Central memory CD8-positive, alpha-beta T cell (primary cell): ENCODE data around the gene DOCK1.
"Not testable (repeated sequence)": the region's sequence is repeated elsewhere in the genome, so short reads cannot be mapped to it uniquely, and the experiment has no call there.

Experiments
- ATAC-seq: fragments of 150-1000 bp; cut with Tn5 transposase; replicated peaks from 2 replicates; pipeline ENCODE4 v1.10.0; 2022; ENCODE audit warnings: mild to moderate bottlenecking, moderate FRiP score, moderate number of reproducible peaks; ENCODE audit not compliant: poor library complexity, severe bottlenecking; ENCODE audit errors: extremely low read depth
- DNase-seq, 2 donors: peaks; one replicate each; pipeline ENCODE4 v3.0.0; 2021; ENCODE audit warnings: low spot score in 2 of 2
- H3K27ac Mint-ChIP-seq: one replicate; pipeline ENCODE4 v1.8.0; 2022; ENCODE audit warnings: low read depth, mild to moderate bottlenecking, moderate library complexity, mixed read lengths
- H3K27me3 Mint-ChIP-seq: one replicate; pipeline ENCODE4 v1.8.0; 2022; ENCODE audit warnings: mixed read lengths
- H3K36me3 Mint-ChIP-seq: one replicate; pipeline ENCODE4 v1.8.0; 2022; ENCODE audit warnings: mild to moderate bottlenecking, moderate library complexity, mixed read lengths; ENCODE audit not compliant: insufficient read depth
- H3K4me1 Mint-ChIP-seq: one replicate; pipeline ENCODE4 v1.8.0; 2022; ENCODE audit warnings: mixed read lengths
- H3K4me3 Mint-ChIP-seq: one replicate; pipeline ENCODE4 v1.8.0; 2022; ENCODE audit warnings: mild to moderate bottlenecking, moderate library complexity, mixed read lengths
- H3K9me3 Mint-ChIP-seq: one replicate; pipeline ENCODE4 v1.8.0; 2022; ENCODE audit warnings: mixed read lengths

The DOCK1 gene

GRCh38 chr10:126931544-126931943 lies 26.3 kb downstream of the DOCK1 start:
- H3K4me1 Mint-ChIP-seq: no peaks in the 10 kb centered on the region
- no peak for DNase-seq

GRCh38 chr10:126932516-126932915 lies 27.3 kb downstream of the DOCK1 start:
- DNase-seq (no peak), ATAC-seq (no peak)
- H3K36me3 Mint-ChIP-seq: no peaks in the 10 kb centered on the region
- no peak overlapping the region for H3K4me3 Mint-ChIP-seq
- no peaks in the 10 kb centered on the region for H3K27me3 Mint-ChIP-seq
- no peak overlapping the region for H3K27ac Mint-ChIP-seq
- no peaks in the 10 kb centered on the region for H3K4me1 Mint-ChIP-seq
- peaks cover 17% of the 10 kb centered on the region for H3K9me3 Mint-ChIP-seq

More at GRCh38 chr10:126931544-126931943, 26.3 kb downstream of the DOCK1 start:
- Mint-ChIP-seq H3K27me3 (no peaks in the 10 kb centered on the region), H3K9me3 (peaks cover 14% of the 10 kb centered on the region), H3K4me3 (no peak overlapping the region), H3K36me3 (no peaks in the 10 kb centered on the region), H3K27ac (no peak overlapping the region)
- ATAC-seq: no peak

GRCh38 chr10:126933116-126933515 lies 27.9 kb downstream of the DOCK1 start:
- peaks cover 15% of the 10 kb centered on the region for H3K9me3 Mint-ChIP-seq
- no peak for DNase-seq
- no peaks in the 10 kb centered on the region for H3K4me1 Mint-ChIP-seq
- no peak overlapping the region for H3K4me3 Mint-ChIP-seq
- ATAC-seq: no peak
- no peak overlapping the region for H3K27ac Mint-ChIP-seq
- H3K36me3 Mint-ChIP-seq: no peaks in the 10 kb centered on the region
- H3K27me3 Mint-ChIP-seq: no peaks in the 10 kb centered on the region

- H3K36me3 Mint-ChIP-seq: no peaks in the 10 kb centered on the region
- H3K4me1 Mint-ChIP-seq: no peaks in the 10 kb centered on the region
- H3K9me3 Mint-ChIP-seq: peaks cover 15% of the 10 kb centered on the region
- DNase-seq (no peak), ATAC-seq (no peak)
- no peaks in the 10 kb centered on the region for H3K27me3 Mint-ChIP-seq
- H3K4me3 Mint-ChIP-seq: no peak overlapping the region
- no peak overlapping the region for H3K27ac Mint-ChIP-seq
These were observed 30.2 kb downstream of the DOCK1 start for GRCh38 chr10:126935263-126935946.

- Mint-ChIP-seq H3K4me3 (no peak overlapping the region), H3K27me3 (no peaks in the 10 kb centered on the region), H3K27ac (no peak overlapping the region), H3K36me3 (no peaks in the 10 kb centered on the region), H3K4me1 (no peaks in the 10 kb centered on the region), H3K9me3 (peaks cover 15% of the 10 kb centered on the region)
- DNase-seq (no peak), ATAC-seq (no peak)
These were observed 31.8 kb downstream of the DOCK1 start for GRCh38 chr10:126937026-126937425.

DNA sequence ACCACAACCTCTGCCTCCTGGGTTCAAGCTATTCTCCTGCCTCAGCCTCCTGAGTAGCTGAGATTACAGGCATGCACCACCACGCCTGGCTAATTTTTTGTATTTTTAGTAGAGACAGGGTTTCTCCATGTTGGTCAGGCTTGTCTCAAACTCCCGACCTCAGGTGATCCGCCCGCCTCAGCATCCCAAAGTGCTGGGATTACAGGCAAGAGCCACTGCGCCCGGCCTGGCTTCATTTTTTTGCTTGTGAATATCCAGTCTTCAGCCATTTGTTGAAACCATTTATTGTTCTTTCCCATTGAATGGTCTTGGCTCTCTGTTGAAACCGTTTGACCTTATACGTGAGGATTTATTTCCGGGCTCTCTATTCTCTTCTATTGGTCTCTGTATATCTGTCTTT lies 32.9 kb downstream of the DOCK1 start:
- H3K27ac Mint-ChIP-seq, H3K27me3 Mint-ChIP-seq, DNase-seq, H3K4me3 Mint-ChIP-seq, H3K4me1 Mint-ChIP-seq, ATAC-seq, H3K36me3 Mint-ChIP-seq: not testable (repeated sequence)
- H3K9me3 Mint-ChIP-seq: peaks cover 15% of the 10 kb centered on the region

DNA sequence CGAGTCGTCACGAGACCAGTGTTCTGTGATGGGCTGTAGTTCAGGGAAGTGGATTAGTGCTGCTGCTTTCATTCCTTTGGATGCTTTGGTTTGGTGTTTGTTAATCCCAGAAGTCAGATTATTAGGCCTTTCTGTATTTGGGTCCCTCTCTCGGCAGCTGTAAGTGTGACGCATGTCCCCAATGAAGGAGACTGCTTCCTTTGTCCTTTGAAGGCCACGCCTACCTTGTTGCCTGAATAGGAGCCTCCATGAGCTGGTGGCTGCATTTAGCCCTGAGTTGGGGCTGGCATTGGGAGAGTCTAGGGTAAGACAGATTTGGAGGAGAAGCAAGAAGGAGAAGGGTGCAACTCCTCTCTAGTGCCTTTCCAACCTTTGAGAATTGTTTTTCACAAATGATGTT lies 34.5 kb downstream of the DOCK1 start:
- Mint-ChIP-seq H3K36me3 (no peaks in the 10 kb centered on the region), H3K4me3 (no peak overlapping the region), H3K4me1 (no peaks in the 10 kb centered on the region), H3K27ac (no peak overlapping the region), H3K27me3 (no peaks in the 10 kb centered on the region), H3K9me3 (peaks cover 28% of the 10 kb centered on the region)
- no peak for DNase-seq
- no peak for ATAC-seq

DNA sequence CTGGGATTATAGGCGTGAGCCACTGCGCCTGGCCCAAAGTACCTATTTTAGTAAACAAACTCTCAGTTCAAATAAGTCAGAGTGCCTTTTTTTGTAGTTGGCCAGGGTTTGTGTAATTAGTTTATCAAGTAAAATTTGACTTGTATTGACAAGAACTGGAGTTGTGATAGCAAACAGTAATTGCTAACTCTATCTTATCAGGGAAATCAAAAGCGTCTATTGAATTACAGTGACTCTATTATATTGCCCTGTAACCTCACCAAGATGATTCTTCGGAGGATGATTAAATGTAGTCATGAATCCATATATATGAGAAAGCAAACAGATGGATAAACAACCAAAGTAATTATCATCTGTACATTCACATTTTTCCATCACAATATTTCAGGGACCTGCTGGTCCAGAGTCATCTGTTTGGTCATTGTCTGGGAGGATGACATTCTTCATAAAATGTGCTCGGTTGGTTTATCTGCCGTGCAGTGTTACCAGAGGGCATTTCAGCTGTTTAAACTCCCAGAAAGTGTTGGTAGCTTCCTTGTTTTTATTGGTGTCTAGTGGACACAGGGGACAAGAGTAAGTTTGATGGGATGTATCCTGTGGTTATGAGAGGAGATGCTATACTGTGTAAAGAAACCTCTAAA lies 35.6 kb downstream of the DOCK1 start:
- no peak for ATAC-seq
- Mint-ChIP-seq H3K27me3 (no peaks in the 10 kb centered on the region), H3K9me3 (peaks cover 24% of the 10 kb centered on the region), H3K36me3 (no peaks in the 10 kb centered on the region), H3K27ac (no peak overlapping the region), H3K4me1 (no peaks in the 10 kb centered on the region), H3K4me3 (no peak overlapping the region)
- no peak for DNase-seq

GRCh38 chr10:126944191-126944590 lies 39.0 kb downstream of the DOCK1 start:
- Mint-ChIP-seq H3K4me3 (no peak overlapping the region), H3K27ac (no peak overlapping the region), H3K27me3 (no peaks in the 10 kb centered on the region), H3K36me3 (no peaks in the 10 kb centered on the region), H3K4me1 (no peaks in the 10 kb centered on the region), H3K9me3 (peaks cover 13% of the 10 kb centered on the region)
- ATAC-seq (no peak), DNase-seq (no peak)

GRCh38 chr10:126945351-126946030 lies 40.3 kb downstream of the DOCK1 start:
- Mint-ChIP-seq H3K4me3 (no peak overlapping the region), H3K36me3 (no peaks in the 10 kb centered on the region)

DNA sequence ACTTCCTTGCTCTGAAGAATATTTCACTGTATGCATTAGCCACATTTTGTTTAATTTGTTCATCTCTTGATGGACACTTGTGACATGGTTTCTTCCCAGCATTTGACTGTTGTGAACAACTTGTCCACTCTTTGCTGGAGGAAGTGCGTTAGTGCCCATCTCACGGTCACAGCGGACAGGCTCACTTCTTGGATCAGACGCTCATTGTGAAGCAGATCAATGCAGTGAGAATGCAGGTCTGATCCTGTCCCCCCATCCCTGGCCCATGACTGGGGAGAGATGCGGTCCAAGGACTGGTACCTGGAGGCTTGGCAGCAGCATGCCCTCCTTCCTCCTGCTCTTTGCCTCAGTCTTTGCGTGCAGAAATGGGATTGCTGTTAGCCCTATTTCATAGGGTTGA lies 41.5 kb downstream of the DOCK1 start:
- Mint-ChIP-seq H3K36me3 (no peaks in the 10 kb centered on the region), H3K4me1 (no peaks in the 10 kb centered on the region), H3K27me3 (no peaks in the 10 kb centered on the region), H3K27ac (no peak overlapping the region), H3K4me3 (no peak overlapping the region), H3K9me3 (peaks cover 13% of the 10 kb centered on the region)
- ATAC-seq (no peak), DNase-seq (no peak)

More at GRCh38 chr10:126945351-126946030, 40.3 kb downstream of the DOCK1 start:
- Mint-ChIP-seq H3K4me1 (no peaks in the 10 kb centered on the region), H3K9me3 (peaks cover 13% of the 10 kb centered on the region), H3K27ac (no peak overlapping the region), H3K27me3 (no peaks in the 10 kb centered on the region)
- ATAC-seq (no peak), DNase-seq (no peak)

DNA sequence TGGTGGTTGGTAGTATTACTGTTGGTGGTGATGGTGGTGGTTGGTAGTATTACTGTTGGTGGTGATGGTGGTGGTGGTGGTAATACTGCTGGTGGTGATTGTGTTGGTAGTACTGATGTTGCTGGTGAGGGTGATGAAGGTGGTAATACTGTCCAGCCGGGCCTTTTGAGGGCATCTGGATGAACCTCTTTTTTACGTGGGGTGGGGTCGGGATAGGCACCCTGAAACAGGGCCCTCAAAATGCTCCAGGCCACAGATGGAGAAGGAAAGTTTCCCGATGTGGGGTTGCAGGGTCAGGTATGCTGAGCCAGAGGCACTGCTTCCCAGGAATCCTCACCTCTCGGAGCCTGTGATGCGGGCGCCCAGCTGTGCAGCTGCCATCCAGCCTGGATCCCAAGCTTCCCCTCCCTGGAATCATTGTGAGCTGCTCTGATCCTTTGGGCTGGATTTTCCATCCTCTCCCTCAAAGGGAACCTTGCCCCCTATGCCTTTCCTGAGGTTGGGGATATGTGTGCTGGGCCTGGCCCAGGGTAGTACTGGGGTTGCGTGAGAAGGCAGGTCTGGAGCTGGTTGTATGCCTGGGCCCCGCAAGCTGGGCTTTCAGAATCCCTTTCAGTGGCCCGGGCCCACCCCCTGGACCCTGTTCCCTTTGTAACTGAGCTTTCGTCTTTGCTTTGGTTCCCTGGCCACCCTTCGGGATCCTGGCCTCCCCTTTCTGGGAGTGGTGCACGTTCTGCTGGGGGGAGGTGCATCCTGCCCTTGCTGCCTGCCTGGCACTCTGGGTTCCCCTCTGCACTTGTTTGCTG lies 43.3 kb downstream of the DOCK1 start:
- DNase-seq (no peak), ATAC-seq (no peak)
- Mint-ChIP-seq H3K9me3 (peaks cover 9% of the 10 kb centered on the region), H3K4me1 (no peaks in the 10 kb centered on the region), H3K4me3 (no peak overlapping the region), H3K36me3 (no peaks in the 10 kb centered on the region), H3K27me3 (no peaks in the 10 kb centered on the region), H3K27ac (no peak overlapping the region)
